Liver (tissue), 9 donors: ENCODE results near the gene ITGA4. TPM values are rescaled to one million over a fixed set of nuclear protein-coding genes. Genes with fewer than 3 reads are reported as not detected.

Experiments
- DNase-seq: peaks from one replicate; pipeline ENCODE4 v3.0.0-alpha.2; 2017; ENCODE audit warnings: low spot score
- H3K27ac ChIP-seq, 2 donors: one replicate each; pipeline ENCODE4 v1.7.0; 2013; ENCODE audit warnings: inconsistent platforms in 2 of 2, low read length in 2 of 2, control low read depth in 1 of 2, low read depth in 1 of 2, mild to moderate bottlenecking in 1 of 2
- H3K27me3 ChIP-seq, 4 donors: one replicate each; pipeline versions ENCODE4 v1.6.1 to v1.7.0; 2013; ENCODE audit warnings: low read length in 3 of 4, inconsistent platforms in 1 of 4, mild to moderate bottlenecking in 1 of 4, moderate library complexity in 1 of 4; ENCODE audit not compliant: control insufficient read depth in 4 of 4, insufficient read depth in 4 of 4
- H3K36me3 ChIP-seq, 4 donors: one replicate each; pipeline versions ENCODE4 v1.6.1 to v1.7.0; 2013; ENCODE audit warnings: low read length in 3 of 4, mild to moderate bottlenecking in 3 of 4, low read depth in 1 of 4, moderate library complexity in 1 of 4; ENCODE audit not compliant: control insufficient read depth in 4 of 4, insufficient read depth in 3 of 4
- H3K4me1 ChIP-seq, 4 donors: one replicate each; pipeline versions ENCODE4 v1.6.1 to v1.7.0; 2013; ENCODE audit warnings: low read length in 3 of 4, mild to moderate bottlenecking in 3 of 4, moderate library complexity in 1 of 4; ENCODE audit not compliant: control insufficient read depth in 4 of 4, insufficient read depth in 4 of 4
- H3K4me3 ChIP-seq, 3 donors: one replicate each; pipeline versions ENCODE4 v1.6.1 to v1.7.0; 2013; ENCODE audit warnings: low read length in 3 of 3, control low read depth in 1 of 3, low read depth in 1 of 3, mild to moderate bottlenecking in 1 of 3
- H3K9ac ChIP-seq, 2 donors: one replicate each; pipeline ENCODE4 v1.7.0; 2013; ENCODE audit warnings: low read length in 2 of 2, mild to moderate bottlenecking in 2 of 2, moderate library complexity in 2 of 2, control low read depth in 1 of 2, low read depth in 1 of 2
- H3K9me3 ChIP-seq, 4 donors: one replicate each; pipeline versions ENCODE4 v1.6.1 to v1.7.0; 2013; ENCODE audit warnings: low read length in 3 of 4; ENCODE audit not compliant: control insufficient read depth in 4 of 4
- ATF3 ChIP-seq: IDR thresholded peaks from 2 replicates; pipeline ENCODE4 v1.6.1; 2016; ENCODE audit warnings: antibody characterized with exemption
- EGR1 ChIP-seq, 2 donors: IDR thresholded peaks; 2 replicates each; pipeline ENCODE4 v1.6.1; 2016 to 2018; ENCODE audit warnings: antibody characterized with exemption in 2 of 2, low read depth in 2 of 2
- GABPA ChIP-seq, 2 donors: IDR thresholded peaks in 1 of 2; conservative IDR thresholded peaks in 1 of 2; 2 replicates each; pipeline ENCODE4 v1.6.1; 2016; ENCODE audit warnings: antibody characterized with exemption in 2 of 2, mild to moderate bottlenecking in 1 of 2, moderate library complexity in 1 of 2
- HNF4A ChIP-seq, 2 donors: conservative IDR thresholded peaks; 2 replicates each; pipeline ENCODE4 v1.6.1; 2016; ENCODE audit warnings: antibody characterized with exemption in 2 of 2, mild to moderate bottlenecking in 2 of 2
- JUND ChIP-seq, 2 donors: IDR thresholded peaks; 2 replicates each; pipeline ENCODE4 v1.6.1; 2016; ENCODE audit warnings: antibody characterized with exemption in 2 of 2
- MAX ChIP-seq: IDR thresholded peaks from 2 replicates; pipeline ENCODE4 v1.6.1; 2016; ENCODE audit warnings: antibody characterized with exemption
- NR2F2 ChIP-seq: IDR thresholded peaks from 2 replicates; pipeline ENCODE4 v1.6.1; 2016; ENCODE audit warnings: antibody characterized with exemption
- RAD21 ChIP-seq, 2 donors: IDR thresholded peaks; 2 replicates each; pipeline ENCODE4 v1.6.1; 2016; ENCODE audit warnings: antibody characterized with exemption in 2 of 2, mild to moderate bottlenecking in 2 of 2
- REST ChIP-seq: IDR thresholded peaks from 2 replicates; pipeline ENCODE4 v1.6.1; 2016; ENCODE audit warnings: antibody characterized with exemption, mild to moderate bottlenecking
- RXRA ChIP-seq, 2 donors: IDR thresholded peaks; 2 replicates each; pipeline ENCODE4 v1.6.1; 2017 to 2018; ENCODE audit warnings: antibody characterized with exemption in 2 of 2, mild to moderate bottlenecking in 1 of 2
- SP1 ChIP-seq: IDR thresholded peaks from 2 replicates; pipeline ENCODE4 v1.6.1; 2018; ENCODE audit warnings: antibody characterized with exemption, mild to moderate bottlenecking
- TAF1 ChIP-seq: conservative IDR thresholded peaks from 2 replicates; pipeline ENCODE4 v1.6.1; 2016; ENCODE audit warnings: antibody characterized with exemption, mild to moderate bottlenecking
- YY1 ChIP-seq: IDR thresholded peaks from 2 replicates; pipeline ENCODE4 v1.6.1; 2016; ENCODE audit warnings: antibody characterized with exemption, mild to moderate bottlenecking
- WGBS: extraction: QIAGEN DNeasy Blood & Tissue Kit; methylation state at CpG from one replicate; pipeline ENCODE4 v1.1.7; 2013; 5-methylcytosine and 5-hydroxymethylcytosine counted together
- polyA plus RNA-seq, 2 donors: library from polyadenylated mRNA; stranded (reverse) in 1 of 2; unstranded in 1 of 2; fragments of 200-250 nt in 1 of 2; fragments of >200 nt in 1 of 2; fragmentation: Nextera tagmentation in 1 of 2; extraction: Ambion mirVana in 1 of 2; gene quantifications; one replicate each; pipeline versions ENCODE4 v1.2.1 to v1.2.3, GENCODE V29; 2013 to 2015
- total RNA-seq, 2 donors: library from RNA; depleted of rRNA; stranded (reverse); fragments of >200 nt; gene quantifications; one replicate each; pipeline ENCODE4 v1.2.3, GENCODE V29; 2014
- donor health status: healthy.
- donor health status: healthy.
- donor health status: healthy.
- donor health status: healthy.
- donor health status: healthy.

Gene ITGA4
- total and polyA plus RNA-seq, 4 donors, result 1.6 to 142 (median 4.1) TPM

GRCh38 chr2:181499231-181499630 is 42.0 kb downstream of the ITGA4 start:
- TF ChIP-seq REST, result no peak
- TF ChIP-seq MAX, result no peak
- TF ChIP-seq HNF4A (conservative IDR thresholded peaks at IDR 0.05), result no peak
- no peak for TF ChIP-seq EGR1 (IDR thresholded peaks at IDR 0.05; ENCODE audit: low read depth in 2 of 2)
- no peak for TF ChIP-seq RXRA (IDR thresholded peaks at IDR 0.05)
- TF ChIP-seq SP1, result no peak
- TF ChIP-seq TAF1, result no peak
- no peak for TF ChIP-seq GABPA (IDR thresholded peaks at IDR 0.05 in 1 of 2, conservative IDR thresholded peaks at IDR 0.05 in 1 of 2)
- TF ChIP-seq JUND (IDR thresholded peaks at IDR 0.05), result no peak
- no peak for TF ChIP-seq ATF3
- TF ChIP-seq RAD21 (IDR thresholded peaks at IDR 0.05), result no peak
- no peaks in the 10 kb centered on the region for H3K9me3 ChIP-seq
- DNase-seq, result no peak
- no peak overlapping the region for H3K4me3 ChIP-seq
- WGBS, result 71% methylated on average over 4 of the region's 4 CpGs
- H3K27me3 ChIP-seq, result peaks cover 0 to 4% (median 0%) of the 10 kb centered on the region in 4 donors
- no peak overlapping the region for H3K9ac ChIP-seq
- no peak overlapping the region for H3K27ac ChIP-seq
- H3K4me1 ChIP-seq, result no peaks in the 10 kb centered on the region
- no peaks in the 10 kb centered on the region for H3K36me3 ChIP-seq

GRCh38 chr2:181500201-181500600 is 43.0 kb downstream of the ITGA4 start:
- Histone ChIP-seq H3K27me3 (peaks cover 0 to 4% (median 0%) of the 10 kb centered on the region in 4 donors), H3K4me3 (no peak overlapping the region), H3K27ac (no peak overlapping the region), H3K9ac (no peak overlapping the region), H3K9me3 (no peaks in the 10 kb centered on the region), H3K4me1 (no peaks in the 10 kb centered on the region), H3K36me3 (no peaks in the 10 kb centered on the region)
- TF ChIP-seq MAX (no peak), RXRA (IDR thresholded peaks at IDR 0.05) (no peak)
- 78% methylated on average over 4 of the region's 4 CpGs for WGBS
- no peak for DNase-seq

- Histone ChIP-seq H3K9me3 (no peaks in the 10 kb centered on the region), H3K27me3 (no peaks in the 10 kb centered on the region), H3K9ac (no peak overlapping the region), H3K27ac (no peak overlapping the region), H3K4me3 (no peak overlapping the region), H3K4me1 (no peaks in the 10 kb centered on the region), H3K36me3 (no peaks in the 10 kb centered on the region)
- 42% methylated on average over 3 of the region's 3 CpGs for WGBS
- TF ChIP-seq MAX (no peak), REST (no peak), YY1 (no peak), ATF3 (no peak), SP1 (no peak), NR2F2 (no peak)
- no peak for DNase-seq
These were observed 58.5 kb downstream of the ITGA4 start for GRCh38 chr2:181515719-181516118.
